Body of pancreas (tissue), 4 donors: ENCODE data around the gene FAM107A. TPM values are rescaled to one million over a fixed set of nuclear protein-coding genes. Genes with fewer than 3 reads are reported as not detected.

Source experiments
- ATAC-seq: fragments of 150-250 bp; one replicate; pipeline ENCODE4 v1.9.1; 2016
- DNase-seq, 4 donors: peaks; one replicate each; pipeline ENCODE4 v3.0.0-alpha.2; 2019
- H3K27ac ChIP-seq, 4 donors: fragments of 200-600 bp; sonication (generic); 1 replicate in 3 of 4; 2 replicates in 1 of 4; pipeline versions ENCODE4 v1.5.1 to v1.6.1; 2016 to 2019; ENCODE audit warnings: mild to moderate bottlenecking in 1 of 4, mixed read lengths in 1 of 4, moderate library complexity in 1 of 4
- H3K27me3 ChIP-seq, 2 donors: fragments of 200-600 bp; sonication (generic); one replicate each; pipeline ENCODE4 v1.6.0; 2016; ENCODE audit warnings: mild to moderate bottlenecking in 1 of 2
- H3K36me3 ChIP-seq, 2 donors: fragments of 200-600 bp; sonication (generic); replicated peaks in 1 of 2; 2 replicates each; pipeline ENCODE4 v1.5.1; 2016; ENCODE audit warnings: low read depth in 2 of 2; ENCODE audit not compliant: insufficient read depth in 1 of 2
- H3K4me1 ChIP-seq: fragments of 200-600 bp; sonication (generic); one replicate; pipeline ENCODE4 v1.6.0; 2016
- H3K4me3 ChIP-seq, 2 donors: fragments of 200-600 bp; sonication (generic); 1 replicate in 1 of 2; 2 replicates in 1 of 2; pipeline ENCODE4 v1.5.1; 2016 to 2019
- H3K9me3 ChIP-seq, 3 donors: fragments of 200-600 bp; sonication (generic); 1 replicate in 2 of 3; 2 replicates in 1 of 3; pipeline ENCODE4 v1.5.1; 2016
- CTCF ChIP-seq, 7 experiments: fragments of 450-650 bp in 4 of 7; fragments of 200-600 bp in 3 of 7; sonication (generic) in 3 of 7; IDR thresholded peaks; one replicate each; pipeline ENCODE4 v1.5.1; 2016 to 2019; ENCODE audit warnings: antibody characterized with exemption in 7 of 7
- POLR2A ChIP-seq, 3 donors: fragments of 450-650 bp; IDR thresholded peaks; one replicate each; pipeline ENCODE4 v1.6.1; 2016; ENCODE audit warnings: antibody characterized with exemption in 3 of 3, mild to moderate bottlenecking in 2 of 3
- WGBS, 2 donors: methylation state at CpG; one replicate each; pipeline ENCODE4 v1.1.5; 2017; 5-methylcytosine and 5-hydroxymethylcytosine counted together
- intact Hi-C: fragments of 100-400 bp; cut with DNase I; formaldehyde crosslinking; loops from one replicate; pipeline ENCODE4 v1.15.1; 2023
- total RNA-seq, 2 donors: library from RNA; depleted of rRNA; stranded (reverse); fragments of >200 nt; gene quantifications; one replicate each; pipeline ENCODE4 v1.1.0, GENCODE V29; 2016

Gene FAM107A
- total RNA-seq, 2 donors from 2014 or later, result 14.5 to 26.4 TPM

GRCh38 chr3:58617338-58617761 is 40.2 kb upstream of the FAM107A start:
- TF ChIP-seq POLR2A (IDR thresholded peaks at IDR 0.05) (no peak), CTCF (IDR thresholded peaks at IDR 0.05) (no peak)
- intact Hi-C loops, result no loop called here
- H3K4me1 ChIP-seq, result no peaks in the 10 kb centered on the region
- no peaks in the 10 kb centered on the region for H3K27me3 ChIP-seq
- H3K27ac ChIP-seq, result no peak overlapping the region
- DNase-seq (peak in 2 of 4 donors; percentile 14 to 18), ATAC-seq (no peak)
- no peak overlapping the region for H3K4me3 ChIP-seq
- H3K9me3 ChIP-seq, result no peaks in the 10 kb centered on the region
- 66 to 87% methylated on average over 6 to 8 of the region's 8 CpGs for WGBS, 2 donors
- no peaks in the 10 kb centered on the region for H3K36me3 ChIP-seq

GRCh38 chr3:58613236-58614132 is 36.3 kb upstream of the FAM107A start:
- TF ChIP-seq CTCF (IDR thresholded peaks at IDR 0.05), result no peak
- TF ChIP-seq POLR2A (IDR thresholded peaks at IDR 0.05), result no peak
- no peak overlapping the region for H3K27ac ChIP-seq
- ATAC-seq, result no peak
- intact Hi-C loops, result no loop called here
- H3K36me3 ChIP-seq, result no peaks in the 10 kb centered on the region
- peaks cover 11% of the 10 kb centered on the region for H3K4me1 ChIP-seq
- DNase-seq, result no peak
- 86 to 88% methylated on average over 3 to 7 of the region's 7 CpGs for WGBS, 2 donors
- H3K4me3 ChIP-seq, result no peak overlapping the region
- no peaks in the 10 kb centered on the region for H3K27me3 ChIP-seq
- H3K9me3 ChIP-seq, result no peaks in the 10 kb centered on the region

- no peak for DNase-seq
- intact Hi-C loops, result no loop called here
- Histone ChIP-seq H3K36me3 (no peaks in the 10 kb centered on the region), H3K4me3 (no peak overlapping the region), H3K9me3 (no peaks in the 10 kb centered on the region), H3K27ac (no peak overlapping the region), H3K27me3 (no peaks in the 10 kb centered on the region), H3K4me1 (peaks cover 15% of the 10 kb centered on the region)
- ATAC-seq, result no peak
- no peak for TF ChIP-seq POLR2A (IDR thresholded peaks at IDR 0.05)
- TF ChIP-seq CTCF (IDR thresholded peaks at IDR 0.05), result no peak
- WGBS, 2 donors, result 83 to 85% methylated on average over 8 to 9 of the region's 9 CpGs
These were observed 35.6 kb upstream of the FAM107A start for GRCh38 chr3:58612830-58613229.

- 76 to 92% methylated on average over 7 of the region's 7 CpGs for WGBS, 2 donors
- Histone ChIP-seq H3K27me3 (no peaks in the 10 kb centered on the region), H3K4me1 (peaks cover 15% of the 10 kb centered on the region), H3K4me3 (no peak overlapping the region), H3K27ac (no peak overlapping the region), H3K9me3 (no peaks in the 10 kb centered on the region), H3K36me3 (no peaks in the 10 kb centered on the region)
- intact Hi-C loops, result no loop called here
- TF ChIP-seq POLR2A (IDR thresholded peaks at IDR 0.05) (no peak), CTCF (IDR thresholded peaks at IDR 0.05) (no peak)
- ATAC-seq (no peak), DNase-seq (peak in 1 of 4 donors; percentile 19)
These were observed 32.8 kb upstream of the FAM107A start for GRCh38 chr3:58609990-58610389.
